ENCODE results near the gene RAD51B.

RAD51B gene

DNA sequence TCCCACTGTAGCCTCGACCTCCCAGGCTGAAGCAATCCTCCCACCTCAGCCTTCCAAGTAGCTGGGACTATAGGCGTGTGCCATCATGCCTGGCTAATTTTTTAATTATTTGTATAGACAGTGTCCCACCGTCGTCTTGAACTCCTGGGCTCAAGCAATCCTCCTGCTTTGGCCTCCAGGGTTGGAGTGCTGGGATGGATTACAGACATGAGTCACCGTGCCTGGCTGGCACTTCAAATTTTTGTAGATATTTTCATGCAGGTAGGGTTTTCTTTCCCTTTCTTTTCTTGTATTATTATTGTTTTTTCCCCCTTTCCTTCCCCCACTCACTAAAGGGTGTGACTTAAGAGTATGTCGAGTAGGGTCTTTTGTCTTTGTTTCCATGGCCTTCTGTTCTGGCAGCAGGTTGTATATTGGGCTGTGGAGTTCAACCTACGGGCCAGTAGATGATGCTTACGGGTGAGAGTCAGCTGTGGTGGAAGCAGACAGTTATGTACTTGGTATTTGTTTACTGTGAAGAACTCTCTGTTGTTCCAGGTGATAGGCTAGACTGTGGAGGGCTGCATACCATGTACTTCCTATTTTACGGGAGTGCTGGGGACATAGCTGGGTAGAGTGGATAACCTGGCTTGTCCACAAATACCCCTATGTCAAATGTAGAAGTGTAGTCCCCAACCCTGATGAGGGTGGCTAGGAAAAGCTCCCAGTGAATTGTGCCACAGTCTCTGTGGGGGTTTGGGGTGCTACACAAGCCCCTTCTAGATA lies 30.7 kb downstream of the RAD51B start:
- ATAC-seq (ENCODE audit: low read depth) = no peak
- no peaks in the 10 kb centered on the region for H3K4me1 ChIP-seq (ENCODE audit: insufficient read depth, poor library complexity, severe bottlenecking)
- no peak overlapping the region for H3K4me3 ChIP-seq (ENCODE audit: severe bottlenecking)
- TF ChIP-seq, protein P1, sequence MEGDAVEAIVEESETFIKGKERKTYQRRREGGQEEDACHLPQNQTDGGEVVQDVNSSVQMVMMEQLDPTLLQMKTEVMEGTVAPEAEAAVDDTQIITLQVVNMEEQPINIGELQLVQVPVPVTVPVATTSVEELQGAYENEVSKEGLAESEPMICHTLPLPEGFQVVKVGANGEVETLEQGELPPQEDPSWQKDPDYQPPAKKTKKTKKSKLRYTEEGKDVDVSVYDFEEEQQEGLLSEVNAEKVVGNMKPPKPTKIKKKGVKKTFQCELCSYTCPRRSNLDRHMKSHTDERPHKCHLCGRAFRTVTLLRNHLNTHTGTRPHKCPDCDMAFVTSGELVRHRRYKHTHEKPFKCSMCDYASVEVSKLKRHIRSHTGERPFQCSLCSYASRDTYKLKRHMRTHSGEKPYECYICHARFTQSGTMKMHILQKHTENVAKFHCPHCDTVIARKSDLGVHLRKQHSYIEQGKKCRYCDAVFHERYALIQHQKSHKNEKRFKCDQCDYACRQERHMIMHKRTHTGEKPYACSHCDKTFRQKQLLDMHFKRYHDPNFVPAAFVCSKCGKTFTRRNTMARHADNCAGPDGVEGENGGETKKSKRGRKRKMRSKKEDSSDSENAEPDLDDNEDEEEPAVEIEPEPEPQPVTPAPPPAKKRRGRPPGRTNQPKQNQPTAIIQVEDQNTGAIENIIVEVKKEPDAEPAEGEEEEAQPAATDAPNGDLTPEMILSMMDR (IDR thresholded peaks at IDR 0.05; ENCODE audit: poor library complexity, severe bottlenecking) = no peak
- H3K36me3 ChIP-seq (ENCODE audit: low read depth) = no peaks in the 10 kb centered on the region
- DNase-seq (ENCODE audit: low spot score) = no peak
- H3K27me3 ChIP-seq (ENCODE audit: insufficient read depth, poor library complexity, severe bottlenecking) = no peaks in the 10 kb centered on the region
- no peak overlapping the region for H3K27ac ChIP-seq (ENCODE audit: poor library complexity, severe bottlenecking)
- H3K9me3 ChIP-seq (ENCODE audit: severe bottlenecking) = no peaks in the 10 kb centered on the region

DNA sequence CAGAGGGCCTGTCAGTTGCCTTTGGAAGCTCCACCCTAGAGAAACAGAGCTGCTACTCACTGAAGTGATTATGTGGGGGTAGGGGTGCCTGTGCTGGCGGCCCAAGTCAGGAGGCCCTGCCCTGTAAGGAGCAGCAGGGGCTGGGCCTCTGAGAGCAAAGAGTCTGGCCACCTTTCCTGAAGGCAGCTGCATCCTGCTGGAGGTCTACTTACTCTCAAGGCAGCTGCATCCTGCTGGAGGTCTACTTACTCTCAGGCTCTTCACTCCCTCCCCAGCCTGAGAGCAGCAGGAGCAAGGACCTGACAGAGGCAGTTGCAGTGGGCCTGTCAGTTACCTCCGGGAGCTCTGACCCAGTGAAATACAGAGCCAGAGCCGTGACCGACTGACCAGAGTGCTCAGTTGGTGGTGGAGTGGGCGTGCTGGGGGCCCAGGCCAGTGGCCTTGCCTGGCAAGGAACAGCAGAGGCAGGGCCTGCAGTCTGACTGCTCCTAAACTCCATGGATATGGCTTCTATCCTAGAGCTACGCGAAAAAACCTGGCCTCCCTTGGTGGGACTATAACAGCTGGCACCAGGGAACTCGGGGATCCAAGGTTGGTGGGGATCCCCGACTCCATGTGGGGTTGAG lies 32.3 kb downstream of the RAD51B start:
- TF ChIP-seq, protein P1 (IDR thresholded peaks at IDR 0.05; ENCODE audit: poor library complexity, severe bottlenecking) = no peak
- Histone ChIP-seq H3K4me1 (ENCODE audit: insufficient read depth, poor library complexity, severe bottlenecking) (no peaks in the 10 kb centered on the region), H3K36me3 (ENCODE audit: low read depth) (no peaks in the 10 kb centered on the region), H3K4me3 (ENCODE audit: severe bottlenecking) (no peak overlapping the region), H3K27ac (ENCODE audit: poor library complexity, severe bottlenecking) (no peak overlapping the region), H3K27me3 (ENCODE audit: insufficient read depth, poor library complexity, severe bottlenecking) (no peaks in the 10 kb centered on the region), H3K9me3 (ENCODE audit: severe bottlenecking) (no peaks in the 10 kb centered on the region)
- DNase-seq (ENCODE audit: low spot score) (no peak), ATAC-seq (ENCODE audit: low read depth) (no peak)

DNA sequence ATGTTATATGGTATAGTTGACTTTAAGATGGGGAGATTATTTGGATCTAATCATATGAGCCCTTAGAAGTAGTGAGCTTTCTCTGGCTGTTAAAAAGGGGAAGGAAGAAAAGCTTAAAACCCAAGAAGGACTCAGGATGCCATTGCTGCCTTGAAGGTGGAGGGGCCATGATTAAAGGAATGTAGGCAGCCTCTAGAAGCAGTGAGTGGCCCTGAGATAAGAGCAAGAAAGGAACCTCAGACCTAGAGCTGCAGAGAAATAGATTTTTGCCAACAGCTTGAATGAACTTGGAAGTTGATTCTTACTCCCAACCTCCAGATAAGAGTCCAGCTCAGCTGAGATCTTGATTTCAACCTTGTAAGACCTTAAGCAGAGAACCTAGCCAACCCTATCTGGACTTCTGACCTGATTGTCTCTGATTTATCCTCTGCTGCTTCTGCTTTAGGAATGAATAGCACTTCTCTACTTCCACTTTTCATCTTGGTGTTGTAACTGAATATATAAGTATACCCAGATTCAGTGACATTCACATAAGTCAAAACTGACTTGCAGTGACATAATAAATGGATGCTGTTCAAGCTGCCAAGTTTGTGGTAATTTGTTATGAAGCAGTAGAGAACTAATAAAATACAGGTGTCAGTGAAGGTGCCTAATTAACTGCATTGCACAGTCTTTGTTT lies 33.5 kb downstream of the RAD51B start:
- Histone ChIP-seq H3K27ac (ENCODE audit: poor library complexity, severe bottlenecking) (no peak overlapping the region), H3K27me3 (ENCODE audit: insufficient read depth, poor library complexity, severe bottlenecking) (no peaks in the 10 kb centered on the region), H3K4me3 (ENCODE audit: severe bottlenecking) (no peak overlapping the region), H3K36me3 (ENCODE audit: low read depth) (no peaks in the 10 kb centered on the region), H3K9me3 (ENCODE audit: severe bottlenecking) (no peaks in the 10 kb centered on the region), H3K4me1 (ENCODE audit: insufficient read depth, poor library complexity, severe bottlenecking) (no peaks in the 10 kb centered on the region)
- TF ChIP-seq, protein P1 (IDR thresholded peaks at IDR 0.05; ENCODE audit: poor library complexity, severe bottlenecking) = no peak
- no peak for ATAC-seq (ENCODE audit: low read depth)
- no peak for DNase-seq (ENCODE audit: low spot score)

DNA sequence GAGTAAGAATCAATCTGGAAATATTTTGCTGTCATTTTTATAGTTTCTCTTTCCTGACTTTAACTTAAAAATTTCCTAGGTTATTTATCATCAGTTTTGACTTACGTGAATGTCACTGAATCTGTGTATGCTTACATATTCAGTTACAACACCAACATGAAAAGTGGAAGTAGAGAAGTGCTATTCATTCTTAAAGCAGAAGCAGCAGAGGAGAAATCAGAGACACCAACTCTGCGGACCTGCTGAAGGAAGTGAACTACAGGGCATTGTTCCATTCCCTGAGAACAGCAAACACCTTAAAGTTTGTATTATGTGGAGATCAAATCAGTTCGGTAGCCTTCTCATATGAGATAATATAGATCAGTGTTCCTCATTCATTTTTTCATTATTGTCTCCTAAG lies 34.1 kb downstream of the RAD51B start:
- Histone ChIP-seq H3K27ac (ENCODE audit: poor library complexity, severe bottlenecking) (no peak overlapping the region), H3K9me3 (ENCODE audit: severe bottlenecking) (no peaks in the 10 kb centered on the region), H3K27me3 (ENCODE audit: insufficient read depth, poor library complexity, severe bottlenecking) (no peaks in the 10 kb centered on the region), H3K4me3 (ENCODE audit: severe bottlenecking) (no peak overlapping the region), H3K4me1 (ENCODE audit: insufficient read depth, poor library complexity, severe bottlenecking) (no peaks in the 10 kb centered on the region), H3K36me3 (ENCODE audit: low read depth) (no peaks in the 10 kb centered on the region)
- TF ChIP-seq, protein P1 (IDR thresholded peaks at IDR 0.05; ENCODE audit: poor library complexity, severe bottlenecking) = no peak
- ATAC-seq (ENCODE audit: low read depth) = no peak
- no peak for DNase-seq (ENCODE audit: low spot score)

Data from RWPE2 (cell line).